Measurements from ENCODE around the gene FAM240A. TPM values are rescaled to one million over a fixed set of nuclear protein-coding genes. Genes with fewer than 3 reads are reported as not detected.

Gene FAM240A
- total RNA-seq, 4 donors from 2014 or later, result 0.50 TPM; not detected in 3

DNA sequence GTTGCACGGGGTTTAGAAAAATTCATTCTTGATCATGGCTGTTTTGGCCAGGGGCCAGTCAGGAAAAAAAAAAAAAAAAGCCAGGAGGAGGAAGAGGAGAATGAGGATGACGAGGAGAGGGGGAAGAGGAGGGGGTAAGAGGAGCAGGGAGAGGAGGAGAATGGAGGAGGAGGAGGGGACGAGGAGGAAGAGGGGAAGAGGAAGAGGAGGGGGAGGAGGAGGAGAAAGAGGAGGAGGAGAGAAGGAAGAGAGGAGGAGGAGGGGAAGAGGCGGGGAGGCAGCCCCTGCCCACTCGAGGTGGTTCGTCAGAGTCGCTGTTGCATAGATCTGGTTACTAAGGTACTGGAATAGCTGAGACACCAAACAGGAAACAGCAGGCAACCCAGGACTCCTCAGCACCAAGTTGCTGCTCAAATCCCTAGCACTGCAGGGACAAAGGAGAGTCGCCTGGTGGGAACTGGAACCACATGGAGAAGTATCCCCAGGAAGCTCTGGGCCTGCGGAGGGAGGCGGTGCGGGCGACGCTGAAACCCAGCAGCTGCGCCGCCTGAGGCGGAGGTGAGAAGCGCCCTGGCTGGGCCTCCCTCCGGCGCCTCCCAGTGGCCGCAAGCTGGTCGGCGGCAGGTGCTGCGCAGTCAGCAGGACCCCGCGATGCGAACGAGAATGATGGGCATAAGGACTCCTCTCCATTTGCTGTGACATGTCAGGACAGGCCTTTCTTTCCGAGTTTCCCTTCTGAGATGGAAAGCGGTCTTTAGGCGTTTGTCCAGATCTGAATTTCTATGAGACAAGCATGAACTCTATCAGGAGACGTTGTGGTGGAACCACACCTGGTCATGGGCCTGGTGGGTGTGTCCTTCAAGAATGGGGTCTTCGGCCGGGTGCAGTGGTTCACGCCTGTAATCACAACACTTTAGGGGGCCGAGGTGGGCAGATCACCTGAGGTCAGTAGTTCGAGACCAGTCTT lies 17.5 kb downstream of the FAM240A start:
- no peak for DNase-seq
- H3K9me3 ChIP-seq, result no peaks in the 10 kb centered on the region
- no peaks in the 10 kb centered on the region for H3K27me3 ChIP-seq
- WGBS, 2 donors, result 6 to 21% methylated on average over 11 to 32 of the region's 36 CpGs
- H3K4me1 ChIP-seq, result peaks cover 4 to 25% (median 11%) of the 10 kb centered on the region in 3 donors
- H3K4me3 ChIP-seq, result peak overlapping the region in 3 of 4 donors; percentile 20 to 55 (median 33)
- peak overlapping the region; percentile 41 to 81 (median 76) for H3K27ac ChIP-seq
- intact Hi-C loops (cut with DNase I), result loop anchor here (10.0 kb wide), 1 partner anchor 145 kb away; no protein-coding TSS in a partner anchor
- no peak for TF ChIP-seq POLR2A (IDR thresholded peaks at IDR 0.05)
- TF ChIP-seq, protein P1, sequence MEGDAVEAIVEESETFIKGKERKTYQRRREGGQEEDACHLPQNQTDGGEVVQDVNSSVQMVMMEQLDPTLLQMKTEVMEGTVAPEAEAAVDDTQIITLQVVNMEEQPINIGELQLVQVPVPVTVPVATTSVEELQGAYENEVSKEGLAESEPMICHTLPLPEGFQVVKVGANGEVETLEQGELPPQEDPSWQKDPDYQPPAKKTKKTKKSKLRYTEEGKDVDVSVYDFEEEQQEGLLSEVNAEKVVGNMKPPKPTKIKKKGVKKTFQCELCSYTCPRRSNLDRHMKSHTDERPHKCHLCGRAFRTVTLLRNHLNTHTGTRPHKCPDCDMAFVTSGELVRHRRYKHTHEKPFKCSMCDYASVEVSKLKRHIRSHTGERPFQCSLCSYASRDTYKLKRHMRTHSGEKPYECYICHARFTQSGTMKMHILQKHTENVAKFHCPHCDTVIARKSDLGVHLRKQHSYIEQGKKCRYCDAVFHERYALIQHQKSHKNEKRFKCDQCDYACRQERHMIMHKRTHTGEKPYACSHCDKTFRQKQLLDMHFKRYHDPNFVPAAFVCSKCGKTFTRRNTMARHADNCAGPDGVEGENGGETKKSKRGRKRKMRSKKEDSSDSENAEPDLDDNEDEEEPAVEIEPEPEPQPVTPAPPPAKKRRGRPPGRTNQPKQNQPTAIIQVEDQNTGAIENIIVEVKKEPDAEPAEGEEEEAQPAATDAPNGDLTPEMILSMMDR (IDR thresholded peaks at IDR 0.05), result peak; percentile 84 to 96 (median 93)
- no peaks in the 10 kb centered on the region for H3K36me3 ChIP-seq

DNA sequence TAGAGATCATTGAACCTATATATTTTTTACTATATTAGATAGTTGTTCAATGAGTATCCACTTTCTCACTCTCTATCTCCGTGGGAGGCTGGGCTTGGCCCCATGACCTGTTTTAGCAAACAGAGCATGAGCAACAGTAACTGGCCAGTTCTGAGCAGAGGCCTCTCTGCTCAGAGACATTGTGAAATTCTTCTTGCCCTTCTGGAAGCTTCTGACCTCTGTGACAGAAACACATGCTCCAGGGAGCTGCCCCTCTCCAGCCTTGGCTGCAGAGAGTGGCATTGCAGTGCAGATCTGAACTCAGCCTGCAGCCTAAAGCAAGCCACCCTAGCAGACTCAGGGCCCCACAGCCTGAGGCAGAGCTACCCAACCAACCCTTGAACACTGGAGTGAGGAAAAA lies 20.5 kb downstream of the FAM240A start:
- intact Hi-C loops (cut with DNase I), result no loop called here
- Histone ChIP-seq H3K9me3 (no peaks in the 10 kb centered on the region), H3K4me3 (no peak overlapping the region), H3K27ac (no peak overlapping the region), H3K36me3 (no peaks in the 10 kb centered on the region), H3K27me3 (no peaks in the 10 kb centered on the region), H3K4me1 (peaks cover 4 to 25% (median 11%) of the 10 kb centered on the region in 3 donors)
- no peak for TF ChIP-seq POLR2A (IDR thresholded peaks at IDR 0.05)
- TF ChIP-seq, protein P1 (IDR thresholded peaks at IDR 0.05), result no peak
- DNase-seq, result no peak
- WGBS, 2 donors, result 71 to 73% methylated on average over 1 of the region's 1 CpG

DNA sequence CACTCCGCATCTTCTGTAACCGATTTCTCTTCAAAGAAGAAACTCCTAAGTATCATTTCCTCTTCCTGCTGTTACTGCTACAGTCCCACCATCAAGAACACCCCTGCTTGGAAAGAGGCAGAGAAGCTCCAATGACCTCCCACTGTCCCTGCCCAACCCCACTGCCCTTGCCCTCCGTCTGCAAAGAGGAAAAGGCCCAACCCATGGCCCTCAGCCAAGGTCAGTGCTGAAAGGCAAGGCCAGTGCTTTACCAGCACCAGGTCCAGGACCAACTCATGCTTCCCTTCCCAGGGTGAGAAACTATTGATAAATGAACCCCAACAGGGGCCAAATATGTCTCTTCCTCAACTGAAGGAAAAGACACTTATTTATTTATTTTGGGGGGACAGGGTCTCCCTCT lies 22.5 kb downstream of the FAM240A start:
- TF ChIP-seq, protein P1 (IDR thresholded peaks at IDR 0.05), result no peak
- TF ChIP-seq POLR2A (IDR thresholded peaks at IDR 0.05), result no peak
- Histone ChIP-seq H3K4me1 (peaks cover 0 to 8% (median 5%) of the 10 kb centered on the region in 3 donors), H3K9me3 (peaks cover 0 to under 1% (median 0%) of the 10 kb centered on the region in 3 donors), H3K36me3 (no peaks in the 10 kb centered on the region), H3K27me3 (no peaks in the 10 kb centered on the region), H3K4me3 (no peak overlapping the region), H3K27ac (no peak overlapping the region)
- 54 to 73% methylated on average over 2 to 3 of the region's 3 CpGs for WGBS, 2 donors
- DNase-seq, result no peak
- intact Hi-C loops (cut with DNase I), result no loop called here

DNA sequence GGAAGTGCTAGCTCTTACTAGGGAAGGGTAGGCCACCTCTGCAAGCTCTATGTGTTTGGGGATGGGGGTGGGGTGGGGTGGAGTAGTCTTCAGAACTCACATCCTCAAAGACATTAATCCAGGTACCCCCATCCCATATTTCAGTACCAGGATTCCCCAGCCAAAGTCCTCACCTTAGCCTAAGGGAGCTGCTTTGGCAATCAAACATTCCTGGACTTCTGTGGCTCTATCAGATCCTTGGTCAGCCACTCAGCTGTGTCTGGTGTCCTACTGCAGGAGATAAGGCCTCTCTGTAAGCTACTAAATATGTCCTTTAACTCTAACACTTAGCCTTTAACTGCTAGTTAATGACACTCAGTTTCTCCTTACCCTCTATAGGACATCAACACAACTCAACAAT lies 26.9 kb downstream of the FAM240A start:
- Histone ChIP-seq H3K4me3 (no peak overlapping the region), H3K4me1 (no peaks in the 10 kb centered on the region), H3K9me3 (peaks cover 0 to 3% (median 0%) of the 10 kb centered on the region in 3 donors), H3K27ac (no peak overlapping the region), H3K27me3 (peaks cover 0 to 6% (median 0%) of the 10 kb centered on the region in 4 donors), H3K36me3 (no peaks in the 10 kb centered on the region)
- DNase-seq, result no peak
- intact Hi-C loops (cut with DNase I), result no loop called here
- no peak for TF ChIP-seq POLR2A (IDR thresholded peaks at IDR 0.05)
- TF ChIP-seq, protein P1 (IDR thresholded peaks at IDR 0.05), result no peak

DNA sequence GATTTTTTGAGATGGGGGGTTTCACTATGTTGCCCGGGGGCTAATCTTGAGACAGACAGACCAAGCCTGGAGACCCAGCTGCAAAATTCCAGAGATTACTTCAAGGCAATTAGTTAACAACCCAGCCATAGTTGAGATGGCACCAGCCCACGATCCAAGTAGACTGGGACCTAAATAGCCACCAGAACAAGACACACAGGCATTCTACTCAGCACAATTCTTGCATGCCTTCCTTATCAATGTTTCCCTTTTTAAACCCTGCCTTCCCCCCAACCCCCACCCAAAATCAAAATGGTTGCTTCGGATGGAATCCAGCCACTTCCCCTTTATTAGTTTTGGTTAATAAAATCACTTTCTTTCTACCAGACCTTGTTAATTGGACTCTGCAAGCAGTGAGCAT lies 28.6 kb downstream of the FAM240A start:
- Histone ChIP-seq H3K4me1 (no peaks in the 10 kb centered on the region), H3K36me3 (no peaks in the 10 kb centered on the region), H3K27ac (no peak overlapping the region), H3K9me3 (peaks cover 0 to 3% (median 0%) of the 10 kb centered on the region in 3 donors), H3K27me3 (peaks cover 0 to 6% (median 0%) of the 10 kb centered on the region in 4 donors), H3K4me3 (no peak overlapping the region)
- WGBS, 2 donors, result 40 to 63% methylated on average over 1 to 3 of the region's 3 CpGs
- no peak for TF ChIP-seq POLR2A (IDR thresholded peaks at IDR 0.05)
- TF ChIP-seq, protein P1 (IDR thresholded peaks at IDR 0.05), result no peak
- DNase-seq, result no peak
- intact Hi-C loops (cut with DNase I), result no loop called here
